ENCODE data around the gene HS6ST3. TPM values are rescaled to one million over a fixed set of nuclear protein-coding genes. Genes with fewer than 3 reads are reported as not detected.

HS6ST3 gene
- total RNA-seq, 2 donors from 2014 or later = 0.35 to 0.42 TPM

Small RNA genes within 50 kb of the gene (microRNA-seq; reads per million reads assigned to microRNA genes)
- gene MIR4501 = 0 reads per million in 2 donors

Other genes with a start within 250 kb of the HS6ST3 start
- gene UGGT2, start 36.7 kb upstream of the HS6ST3 start, total RNA-seq = 10 to 100 TPM; 17.0 to 27.3 TPM

Measured in left cardiac atrium (tissue), 2 donors.